Kidney (tissue), 14 donors: Measurements from ENCODE around the gene QRICH1. TPM values are rescaled to one million over a fixed set of nuclear protein-coding genes. Genes with fewer than 3 reads are reported as not detected.

Source experiments
- DNase-seq, 5 donors: peaks; one replicate each; pipeline ENCODE4 v3.0.0-alpha.2; 2013 to 2020
- FAIRE-seq: peaks from 2 replicates; lab custom pipeline; 2012; peaks lifted over from hg19 to GRCh38; lab: Jason Lieb, UNC
- H3K27ac ChIP-seq, 2 donors: one replicate each; pipeline ENCODE4 v1.7.0; 2013; ENCODE audit warnings: low read depth in 2 of 2, low read length in 2 of 2, inconsistent platforms in 1 of 2
- H3K27me3 ChIP-seq: one replicate; pipeline ENCODE4 v1.7.1; 2013; ENCODE audit warnings: low read length, inconsistent platforms; ENCODE audit not compliant: control insufficient read depth, insufficient read depth
- H3K36me3 ChIP-seq, 3 donors: one replicate each; pipeline versions ENCODE4 v1.7.0 to v1.7.1; 2013; ENCODE audit warnings: low read length in 3 of 3, control low read depth in 1 of 3, inconsistent platforms in 1 of 3; ENCODE audit not compliant: insufficient read depth in 3 of 3, control insufficient read depth in 2 of 3
- H3K4me1 ChIP-seq, 3 donors: one replicate each; pipeline versions ENCODE4 v1.7.0 to v1.7.1; 2013; ENCODE audit warnings: low read length in 3 of 3, inconsistent platforms in 1 of 3, low read depth in 1 of 3; ENCODE audit not compliant: control insufficient read depth in 2 of 3, insufficient read depth in 2 of 3
- H3K4me3 ChIP-seq, 3 donors: one replicate each; pipeline versions ENCODE4 v1.7.0 to v1.8.1; 2013; ENCODE audit warnings: low read length in 3 of 3, control low read depth in 1 of 3, inconsistent platforms in 1 of 3
- H3K9ac ChIP-seq, 3 donors: one replicate each; pipeline versions ENCODE4 v1.7.0 to v1.7.1; 2013; ENCODE audit warnings: low read length in 3 of 3, control low read depth in 1 of 3, inconsistent platforms in 1 of 3
- H3K9me3 ChIP-seq, 3 donors: one replicate each; pipeline versions ENCODE4 v1.7.0 to v1.7.1; 2013; ENCODE audit warnings: low read length in 3 of 3, control low read depth in 1 of 3, inconsistent platforms in 1 of 3; ENCODE audit not compliant: control insufficient read depth in 2 of 3, insufficient read depth in 1 of 3
- intact Hi-C: fragments of 100-400 bp; cut with DNase I; formaldehyde crosslinking; loops from one replicate; pipeline ENCODE4 v1.11.1; 2022
- polyA plus RNA-seq: library from polyadenylated mRNA; stranded (reverse); fragments of 350-450 nt; fragmentation: Illumina TruSeq; extraction: RNeasy Lipid Tissue Mini Kit (QIAGEN cat#74804); gene quantifications from one replicate; pipeline ENCODE4 v1.2.3, GENCODE V29; 2014; ENCODE audit warnings: low read depth, low replicate concordance; ENCODE audit not compliant: insufficient read depth
- total RNA-seq: library from RNA; stranded (reverse); fragmentation: NEBNext Ultra II Directional; extraction: Animal tissue kit (Norgen Biotek cat#: 25700); gene quantifications from one replicate; pipeline ENCODE4 v1.2.1, GENCODE V29; 2021
- TF ChIP-seq, protein P1 (sequence below): IDR thresholded peaks from 3 replicates; pipeline ENCODE4 v1.5.1; 2012; ENCODE audit warnings: mild to moderate bottlenecking, moderate library complexity, borderline replicate concordance; ENCODE audit not compliant: insufficient read depth; ENCODE audit errors: extremely low read depth
- donor health status: control.
- donor health status: control.
- donor health status: control.
- donor health status: control.
- donor health status: control.
- donor health status: DM: yes; HTN: yes; CAD: no.
- donor health status: Normal renal cell carcinoma (clear cell type).

QRICH1 gene
- total and polyA plus RNA-seq, 2 donors from 2014 or later = 23.0 to 92.1 TPM

DNA sequence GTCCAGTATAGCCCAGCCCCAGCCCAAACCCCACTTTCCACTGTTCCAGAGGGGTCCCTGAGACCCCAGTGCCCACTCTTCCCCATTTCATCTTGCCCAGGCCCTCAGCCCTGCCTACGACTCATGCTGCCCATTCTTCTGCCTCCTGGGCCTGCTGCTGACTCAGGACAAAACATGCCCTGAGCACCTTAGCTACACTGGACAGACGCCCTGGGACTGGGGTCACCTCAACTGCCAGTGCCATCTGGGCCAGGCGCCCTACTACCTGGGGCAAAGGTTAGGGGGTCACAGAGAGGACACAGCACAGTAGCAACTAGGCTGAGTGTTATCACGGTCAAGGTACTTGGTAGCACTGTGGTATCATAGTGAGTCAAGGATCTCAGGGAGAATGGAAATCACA lies 41.6 kb upstream of the QRICH1 start:
- Histone ChIP-seq H3K27ac (no peak overlapping the region), H3K9me3 (no peaks in the 10 kb centered on the region), H3K27me3 (no peaks in the 10 kb centered on the region), H3K9ac (no peak overlapping the region), H3K36me3 (peaks cover 0 to 7% (median 0%) of the 10 kb centered on the region in 3 donors), H3K4me1 (peaks cover 2 to 26% (median 14%) of the 10 kb centered on the region in 3 donors), H3K4me3 (no peak overlapping the region)
- DNase-seq (peak in 1 of 5 donors; percentile 29), FAIRE-seq (no peak)
- intact Hi-C loops = no loop called here
- TF ChIP-seq, protein P1, sequence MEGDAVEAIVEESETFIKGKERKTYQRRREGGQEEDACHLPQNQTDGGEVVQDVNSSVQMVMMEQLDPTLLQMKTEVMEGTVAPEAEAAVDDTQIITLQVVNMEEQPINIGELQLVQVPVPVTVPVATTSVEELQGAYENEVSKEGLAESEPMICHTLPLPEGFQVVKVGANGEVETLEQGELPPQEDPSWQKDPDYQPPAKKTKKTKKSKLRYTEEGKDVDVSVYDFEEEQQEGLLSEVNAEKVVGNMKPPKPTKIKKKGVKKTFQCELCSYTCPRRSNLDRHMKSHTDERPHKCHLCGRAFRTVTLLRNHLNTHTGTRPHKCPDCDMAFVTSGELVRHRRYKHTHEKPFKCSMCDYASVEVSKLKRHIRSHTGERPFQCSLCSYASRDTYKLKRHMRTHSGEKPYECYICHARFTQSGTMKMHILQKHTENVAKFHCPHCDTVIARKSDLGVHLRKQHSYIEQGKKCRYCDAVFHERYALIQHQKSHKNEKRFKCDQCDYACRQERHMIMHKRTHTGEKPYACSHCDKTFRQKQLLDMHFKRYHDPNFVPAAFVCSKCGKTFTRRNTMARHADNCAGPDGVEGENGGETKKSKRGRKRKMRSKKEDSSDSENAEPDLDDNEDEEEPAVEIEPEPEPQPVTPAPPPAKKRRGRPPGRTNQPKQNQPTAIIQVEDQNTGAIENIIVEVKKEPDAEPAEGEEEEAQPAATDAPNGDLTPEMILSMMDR = no peak

- intact Hi-C loops = no loop called here
- FAIRE-seq (no peak), DNase-seq (peak in 1 of 5 donors; percentile 5)
- no peaks in the 10 kb centered on the region for H3K27me3 ChIP-seq
- H3K27ac ChIP-seq = no peak overlapping the region
- peaks cover 2 to 26% (median 19%) of the 10 kb centered on the region in 3 donors for H3K4me1 ChIP-seq
- no peaks in the 10 kb centered on the region for H3K9me3 ChIP-seq
- TF ChIP-seq, protein P1 = no peak
- no peak overlapping the region for H3K4me3 ChIP-seq
- peaks cover 0 to 15% (median 4%) of the 10 kb centered on the region in 3 donors for H3K36me3 ChIP-seq
- H3K9ac ChIP-seq = no peak overlapping the region
These were observed 40.8 kb upstream of the QRICH1 start for GRCh38 chr3:49134471-49135265.

DNA sequence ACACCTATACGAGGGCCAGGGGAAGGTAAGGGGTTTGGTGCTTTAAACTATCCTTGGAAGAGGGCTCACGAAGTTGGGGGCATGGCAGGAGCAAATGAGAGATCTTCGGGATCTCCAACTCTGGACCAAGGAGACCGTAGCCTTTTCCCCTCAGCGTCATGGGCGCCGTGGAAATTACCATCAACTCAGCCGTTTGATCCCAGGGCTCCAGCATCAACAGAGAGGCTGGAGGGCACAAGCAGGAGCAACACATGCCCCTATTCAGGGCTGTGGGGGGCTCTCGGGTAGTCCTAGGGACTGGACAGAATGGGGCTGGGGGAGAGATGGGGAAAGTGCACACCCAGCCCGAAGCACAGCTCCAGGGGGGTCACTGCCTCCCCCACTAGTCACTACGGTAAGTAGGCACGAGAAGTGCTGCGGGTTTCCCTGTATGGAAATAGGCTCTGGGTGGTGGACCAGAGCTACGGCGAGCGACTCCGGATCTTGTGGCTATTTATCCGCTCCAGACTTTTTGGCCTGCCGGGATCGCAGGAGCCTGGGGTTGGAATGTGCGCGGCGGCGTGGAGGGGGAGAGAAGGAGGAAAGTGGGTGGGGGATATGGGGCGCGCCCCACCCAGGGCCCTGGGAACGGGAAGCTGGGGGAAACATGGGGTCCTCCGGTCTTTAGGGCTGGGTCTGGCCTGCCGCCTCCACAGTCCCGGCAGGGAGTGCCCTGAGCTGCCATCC lies 39.5 kb upstream of the QRICH1 start:
- H3K27ac ChIP-seq = peak overlapping the region; percentile 92 to 95
- intact Hi-C loops = no loop called here
- TF ChIP-seq, protein P1 = no peak
- DNase-seq (peak; percentile 88 to 96 (median 93)), FAIRE-seq (no peak)
- peaks cover 2 to 26% (median 19%) of the 10 kb centered on the region in 3 donors for H3K4me1 ChIP-seq
- peak overlapping the region; percentile 86 to 95 (median 89) for H3K4me3 ChIP-seq
- no peaks in the 10 kb centered on the region for H3K9me3 ChIP-seq
- no peaks in the 10 kb centered on the region for H3K27me3 ChIP-seq
- H3K9ac ChIP-seq = peak overlapping the region; percentile 64 to 74 (median 72)
- peaks cover 0 to 24% (median 9%) of the 10 kb centered on the region in 3 donors for H3K36me3 ChIP-seq
